Smooth muscle cell of the brain vasculature (primary cell): ENCODE results near the gene SYNE3.
A peak's percentile ranks its signal among the peaks of the same experiment; 100 is the strongest.

Experiments used
- DNase-seq: peaks from one replicate; pipeline ENCODE4 v3.0.0-alpha.2; 2012; ENCODE audit warnings: low read depth, low spot score

SYNE3 gene

GRCh38 chr14:95490138-95490509 lies 26.3 kb downstream of the SYNE3 start:
- DNase-seq, result no peak

DNA sequence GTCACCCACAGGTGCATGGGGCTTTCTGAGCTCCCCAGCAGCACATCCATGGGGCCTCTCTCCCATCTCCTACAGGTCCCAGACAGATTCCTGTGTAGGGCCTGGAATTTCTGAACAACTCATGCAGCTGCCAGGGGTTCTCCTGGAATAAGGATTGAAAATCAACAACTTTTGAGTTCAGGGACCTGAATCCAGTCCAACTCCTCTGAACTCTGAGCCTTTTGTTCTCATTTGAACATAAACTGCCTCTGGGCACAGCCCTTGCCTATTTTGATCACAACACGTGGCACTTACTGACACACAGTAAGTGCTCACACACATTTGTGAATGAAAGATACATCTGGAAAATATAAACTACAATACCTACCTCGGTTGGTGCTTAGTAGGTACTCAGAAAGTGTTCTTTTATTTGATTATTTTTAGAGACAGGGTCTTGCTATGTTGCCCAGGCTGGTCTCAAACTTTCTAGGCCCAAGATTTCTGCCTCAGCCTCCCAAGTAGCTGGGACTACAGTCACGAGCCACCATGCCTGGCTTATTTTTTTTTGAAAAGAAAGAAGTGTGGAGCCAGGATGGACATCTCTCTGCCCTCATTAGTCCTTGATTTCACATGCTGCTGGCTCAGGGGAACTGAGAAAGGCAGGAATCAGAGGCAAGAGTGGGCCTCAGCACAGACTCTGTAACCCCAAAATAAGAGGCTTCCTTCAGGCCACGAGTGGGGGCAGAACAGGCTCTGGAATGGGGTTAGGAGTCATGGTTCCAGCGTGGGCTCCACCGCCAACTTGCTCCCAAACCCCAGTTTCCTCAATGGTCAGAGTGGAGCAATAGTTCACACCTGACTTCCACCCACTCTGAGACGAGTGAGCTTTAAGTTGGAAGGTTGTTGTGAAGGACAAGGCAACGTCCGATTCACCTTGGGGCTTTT lies 27.0 kb downstream of the SYNE3 start:
- no peak for DNase-seq

- DNase-seq, result no peak
Observed at GRCh38 chr14:95488376-95489213, 27.9 kb downstream of the SYNE3 start.

- no peak for DNase-seq
Observed at GRCh38 chr14:95487669-95488084, 28.8 kb downstream of the SYNE3 start.

- no peak for DNase-seq
Observed at GRCh38 chr14:95486875-95487668, 29.4 kb downstream of the SYNE3 start.

DNA sequence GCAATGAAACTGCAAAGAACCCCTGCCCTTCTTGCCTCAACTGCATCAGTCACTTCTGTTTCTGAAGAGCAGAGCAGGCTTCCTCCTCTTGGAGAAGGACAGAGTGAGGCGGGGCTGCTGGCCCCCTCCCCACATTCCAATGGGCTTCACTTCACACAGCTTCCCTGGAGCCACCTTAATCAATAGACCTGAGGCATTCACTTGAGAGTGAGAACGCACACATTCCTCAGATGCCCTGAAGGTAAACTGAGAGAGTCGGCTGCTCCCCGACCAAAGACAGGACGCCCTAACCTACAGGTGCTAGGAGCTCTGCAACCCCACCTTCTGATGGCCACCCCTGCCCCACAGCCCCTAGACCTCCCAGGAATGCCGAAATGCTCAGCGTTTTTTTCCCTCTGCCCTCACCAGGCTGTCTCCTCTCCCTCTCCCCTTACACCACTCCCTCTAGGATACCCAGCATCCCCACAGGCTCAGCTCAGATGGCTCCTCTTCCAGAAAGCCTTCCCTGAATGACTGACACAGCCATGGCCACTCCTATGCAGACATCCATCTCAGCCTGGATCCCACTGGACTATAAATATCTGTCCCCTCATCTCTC lies 31.1 kb downstream of the SYNE3 start:
- DNase-seq, result no peak

GRCh38 chr14:95484296-95484695 lies 32.2 kb downstream of the SYNE3 start:
- no peak for DNase-seq

- peak; percentile 84 for DNase-seq
Observed at GRCh38 chr14:95483309-95484165, 32.9 kb downstream of the SYNE3 start.

DNA sequence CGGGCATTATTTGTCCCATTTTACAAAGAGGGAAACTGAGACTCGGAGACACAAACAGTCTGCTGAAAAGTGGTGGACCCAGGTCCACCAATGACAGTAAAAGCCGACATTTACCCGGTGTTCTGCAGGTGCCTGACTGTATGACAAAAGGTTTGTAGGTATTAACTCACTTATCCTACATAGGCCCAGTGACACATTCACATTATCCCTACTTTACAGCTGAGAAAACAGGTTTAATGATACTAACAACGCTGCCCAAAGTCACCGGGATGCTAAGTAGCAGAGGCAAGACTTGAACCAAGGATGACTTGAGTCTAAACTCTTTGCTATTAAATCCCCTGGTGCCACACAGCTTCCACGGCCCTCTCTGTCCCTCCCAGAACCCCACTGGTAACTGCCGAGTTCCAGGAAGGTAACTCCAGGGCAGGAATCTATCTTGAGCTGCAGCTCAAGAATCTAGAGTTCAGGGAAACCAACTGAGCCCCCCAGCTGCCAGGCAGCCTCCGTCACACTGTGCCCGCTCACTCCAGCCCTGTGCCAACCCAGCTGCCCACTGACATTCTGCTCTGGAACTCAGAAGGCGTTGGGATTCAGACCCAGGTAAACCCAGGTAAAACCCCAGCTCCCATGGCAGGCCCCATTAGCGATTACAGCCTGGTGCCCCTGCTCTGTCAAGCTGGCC lies 33.7 kb downstream of the SYNE3 start:
- no peak for DNase-seq

- no peak for DNase-seq
Observed at GRCh38 chr14:95481391-95482022, 34.9 kb downstream of the SYNE3 start.

DNA sequence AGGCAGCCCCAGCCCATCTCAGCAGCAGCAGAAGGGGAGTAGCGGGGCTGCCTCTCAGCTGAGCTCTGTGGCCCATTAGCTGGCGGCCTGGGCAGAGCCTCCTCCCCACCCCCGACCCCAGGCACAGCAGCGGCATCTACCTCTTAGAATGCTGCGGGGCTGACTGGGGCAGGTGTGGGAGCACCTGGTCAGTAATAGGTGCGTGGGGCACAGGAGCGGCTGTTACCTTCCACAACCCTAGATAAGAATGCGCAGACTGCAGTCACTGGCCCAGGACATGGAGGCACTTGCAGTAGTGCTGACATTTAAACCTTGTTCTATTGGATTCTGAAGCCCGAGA lies 35.6 kb downstream of the SYNE3 start:
- DNase-seq, result no peak

DNA sequence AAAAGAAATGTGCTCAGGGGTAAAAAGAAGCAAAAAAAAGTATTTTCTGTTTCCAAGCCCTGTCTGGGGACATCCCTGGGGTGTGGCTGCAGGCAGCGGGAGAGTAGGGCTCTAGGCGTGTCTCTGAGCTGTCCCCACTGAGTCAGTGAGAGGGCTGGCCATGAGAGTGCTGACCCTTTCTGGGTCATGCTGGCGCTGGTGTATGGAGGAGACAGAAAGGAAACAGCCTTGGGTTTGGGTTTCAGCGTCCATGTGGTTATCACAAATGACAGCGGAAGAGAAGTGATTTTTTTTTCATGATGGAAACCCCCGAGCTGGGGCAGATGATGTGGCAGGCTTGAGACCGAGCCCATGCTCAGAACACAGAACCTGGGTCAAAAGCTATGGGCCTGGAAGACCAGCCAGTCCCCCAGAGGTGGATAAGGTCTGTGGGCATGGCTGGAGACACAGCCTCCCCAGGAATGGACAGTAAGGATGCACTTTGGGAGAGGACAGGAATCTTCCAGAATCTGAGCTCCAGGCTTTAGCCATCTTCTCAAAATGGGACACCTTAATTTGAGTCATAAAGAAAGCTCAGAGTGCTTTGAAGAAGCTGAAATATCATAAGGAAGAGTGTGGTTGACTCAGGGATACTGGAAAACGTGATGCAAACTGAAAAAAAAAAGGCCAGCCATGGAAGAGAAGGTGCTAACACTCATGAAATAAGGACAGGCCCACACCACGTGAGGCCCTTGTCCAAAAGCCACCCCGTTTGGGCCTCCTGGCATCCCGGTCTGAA lies 36.2 kb downstream of the SYNE3 start:
- DNase-seq, result no peak

DNA sequence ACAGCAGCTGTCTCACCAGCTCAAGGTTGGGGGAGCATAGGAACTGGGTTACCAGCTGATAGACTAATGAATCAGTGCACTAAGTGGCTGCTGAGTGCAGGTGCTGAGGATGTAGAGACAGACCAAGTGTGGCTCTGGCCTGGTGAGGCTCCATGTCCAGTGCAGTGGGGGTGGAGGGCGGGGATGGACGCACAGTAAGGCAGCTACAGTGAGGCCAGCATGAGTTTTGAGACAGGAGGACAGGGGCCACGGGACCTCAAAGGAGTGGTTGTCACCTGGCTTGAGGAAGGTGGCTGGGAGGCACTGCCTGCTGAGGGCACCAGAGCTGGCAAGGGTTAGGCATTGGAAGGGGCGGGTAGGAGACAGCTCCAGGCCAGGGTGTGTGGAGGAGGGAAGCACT lies 37.0 kb downstream of the SYNE3 start:
- DNase-seq, result no peak

DNA sequence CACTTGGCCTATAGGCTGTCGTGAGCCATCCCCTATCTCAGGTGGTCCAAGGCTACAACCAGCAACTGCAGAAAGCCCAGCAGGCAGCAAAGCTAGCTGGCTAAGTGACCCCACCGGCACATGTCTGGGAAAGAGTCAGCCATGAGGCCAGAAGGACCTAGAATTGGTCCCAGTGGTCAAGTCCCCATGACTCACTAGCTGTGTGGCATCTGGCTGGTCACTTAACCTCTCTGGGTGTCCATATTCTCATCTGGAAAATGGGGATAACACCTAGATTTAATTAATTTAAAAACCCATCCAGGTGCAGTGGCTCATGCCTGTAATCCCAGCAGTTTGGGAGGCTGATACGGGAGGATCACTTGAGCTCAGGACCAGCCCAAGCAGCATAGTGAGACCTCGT lies 37.6 kb downstream of the SYNE3 start:
- DNase-seq, result no peak

GRCh38 chr14:95478309-95478708 lies 38.1 kb downstream of the SYNE3 start:
- no peak for DNase-seq

GRCh38 chr14:95477411-95478269 lies 38.8 kb downstream of the SYNE3 start:
- no peak for DNase-seq

- DNase-seq, result no peak
Observed at GRCh38 chr14:95476747-95477146, 39.7 kb downstream of the SYNE3 start.
